Stimulated activated CD4-positive, alpha-beta T cell treated with anti-CD3 and anti-CD28 coated beads, Interleukin-2, amount 100 ng/mL, for 4 hours (primary cell): ENCODE results near the gene GMCL2.

ENCODE experiments used
- DNase-seq: peaks from one replicate; pipeline ENCODE4 v3.0.0-alpha.2; 2020; ENCODE audit warnings: low read depth

GMCL2 gene

GRCh38 chr5:178180141-178180863, 6.9 kb downstream of the GMCL2 start:
- no peak for DNase-seq

GRCh38 chr5:178177569-178177968, 9.6 kb downstream of the GMCL2 start:
- no peak for DNase-seq

DNA sequence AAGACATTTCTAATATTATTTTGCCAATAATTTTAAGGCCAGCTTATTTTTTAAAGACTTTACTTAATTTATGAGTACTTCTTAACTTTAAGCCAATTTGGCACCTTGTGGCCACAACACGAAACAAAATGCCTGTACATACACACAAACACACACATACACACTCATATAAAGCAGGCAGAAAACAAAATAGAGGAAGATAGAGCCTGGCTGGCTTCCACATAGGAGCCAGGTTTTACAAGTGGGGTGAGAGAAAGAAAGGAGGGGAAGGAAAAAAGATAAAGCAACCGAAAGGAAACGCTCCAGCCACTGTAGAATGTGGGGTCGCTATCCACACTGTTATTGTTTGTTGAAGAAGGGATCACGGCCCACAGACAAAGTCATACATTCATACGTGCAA, 10.4 kb downstream of the GMCL2 start:
- DNase-seq = no peak

DNA sequence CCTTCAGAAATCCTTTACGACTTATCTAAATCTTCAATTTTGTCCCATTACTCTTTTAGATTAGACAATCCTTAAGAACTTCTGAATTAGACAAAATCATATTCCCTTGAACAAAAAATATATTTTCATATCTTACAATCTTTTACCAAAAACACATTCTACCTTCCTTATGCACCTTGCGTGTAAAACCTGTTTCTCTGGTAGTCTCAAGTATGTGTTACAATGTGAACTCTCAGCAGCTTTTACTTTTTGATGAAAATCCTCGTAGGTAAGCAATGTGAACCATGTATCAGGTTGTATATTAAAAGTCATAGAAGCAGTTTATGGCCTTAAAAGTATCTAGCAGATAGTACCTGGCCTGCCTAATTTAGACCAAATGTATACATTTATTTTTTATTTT, 12.7 kb downstream of the GMCL2 start:
- DNase-seq = no peak

- DNase-seq = no peak
Observed at GRCh38 chr5:178170455-178170854, 16.7 kb downstream of the GMCL2 start.

GRCh38 chr5:178165581-178165980, 21.6 kb downstream of the GMCL2 start:
- DNase-seq = no peak

DNA sequence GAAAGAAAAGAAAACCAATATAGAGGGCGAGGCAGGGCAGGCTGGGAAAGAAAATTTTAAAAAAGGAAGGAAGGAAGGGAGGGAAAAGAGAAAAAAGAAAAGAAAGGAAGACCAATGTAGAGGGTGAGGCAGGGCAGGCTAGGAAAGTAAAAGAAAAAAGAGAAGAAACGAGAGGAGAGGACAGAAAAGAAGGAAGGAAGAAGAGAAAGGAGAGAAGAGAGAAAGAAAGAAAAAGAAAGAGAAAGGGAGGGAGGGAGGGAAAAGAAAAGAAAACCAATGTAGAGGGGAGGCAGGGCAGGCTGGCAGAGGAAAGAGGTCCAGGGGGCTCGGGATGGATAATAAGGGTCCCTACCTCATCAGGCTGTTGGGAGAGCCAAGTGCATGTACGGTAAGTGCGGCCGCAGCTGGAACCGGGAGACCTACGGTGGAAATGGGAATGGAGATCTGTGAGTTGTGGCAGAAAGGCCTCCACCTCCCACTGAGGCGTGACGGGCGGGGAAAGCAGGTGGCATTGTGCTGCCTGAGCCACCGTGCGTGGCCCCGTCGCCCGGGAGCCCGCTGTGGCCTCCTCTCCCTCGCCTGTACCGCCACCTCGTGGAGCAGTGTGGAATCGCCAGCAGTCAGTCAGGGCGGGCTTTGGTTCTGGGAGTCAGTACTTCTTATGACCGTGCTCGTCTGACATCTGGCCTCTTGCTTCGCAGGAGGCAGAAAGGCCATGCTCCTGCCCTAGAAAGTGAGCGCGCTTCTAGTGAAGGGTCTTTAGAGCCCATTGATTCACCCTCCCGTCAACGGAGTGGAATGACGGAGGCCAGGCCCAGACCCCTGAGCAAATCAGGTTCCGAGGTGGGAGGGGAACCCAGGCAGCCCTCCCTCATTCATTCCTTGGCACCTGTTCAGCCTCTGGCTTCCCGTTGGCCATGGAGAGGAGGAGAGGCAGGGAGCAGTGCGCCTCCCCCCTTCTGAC, 23.1 kb downstream of the GMCL2 start:
- peak; percentile 87 for DNase-seq

- DNase-seq = no peak
Observed at GRCh38 chr5:178162481-178162880, 24.7 kb downstream of the GMCL2 start.

DNA sequence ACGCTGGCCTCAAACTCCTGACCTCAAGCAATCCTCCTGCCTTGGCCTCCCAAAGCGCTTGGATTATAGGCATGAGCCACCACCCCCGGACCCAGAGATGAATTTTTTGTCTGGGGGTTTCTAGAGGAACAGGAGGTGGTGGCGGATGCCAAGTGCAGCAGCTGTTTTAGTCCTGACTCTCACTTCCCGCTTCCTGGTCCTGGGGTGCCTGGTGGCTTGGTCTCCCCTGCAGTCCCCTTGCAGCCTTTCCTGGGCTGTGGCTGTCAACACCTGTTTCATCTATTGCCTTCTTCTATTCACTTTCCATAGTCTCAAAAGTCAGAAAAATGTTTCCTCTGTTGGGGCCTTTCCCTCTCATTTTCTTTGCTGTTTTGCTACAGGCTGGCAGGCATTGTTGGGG, 27.0 kb downstream of the GMCL2 start:
- DNase-seq = no peak

GRCh38 chr5:178155065-178155464, 32.1 kb downstream of the GMCL2 start:
- DNase-seq = no peak

DNA sequence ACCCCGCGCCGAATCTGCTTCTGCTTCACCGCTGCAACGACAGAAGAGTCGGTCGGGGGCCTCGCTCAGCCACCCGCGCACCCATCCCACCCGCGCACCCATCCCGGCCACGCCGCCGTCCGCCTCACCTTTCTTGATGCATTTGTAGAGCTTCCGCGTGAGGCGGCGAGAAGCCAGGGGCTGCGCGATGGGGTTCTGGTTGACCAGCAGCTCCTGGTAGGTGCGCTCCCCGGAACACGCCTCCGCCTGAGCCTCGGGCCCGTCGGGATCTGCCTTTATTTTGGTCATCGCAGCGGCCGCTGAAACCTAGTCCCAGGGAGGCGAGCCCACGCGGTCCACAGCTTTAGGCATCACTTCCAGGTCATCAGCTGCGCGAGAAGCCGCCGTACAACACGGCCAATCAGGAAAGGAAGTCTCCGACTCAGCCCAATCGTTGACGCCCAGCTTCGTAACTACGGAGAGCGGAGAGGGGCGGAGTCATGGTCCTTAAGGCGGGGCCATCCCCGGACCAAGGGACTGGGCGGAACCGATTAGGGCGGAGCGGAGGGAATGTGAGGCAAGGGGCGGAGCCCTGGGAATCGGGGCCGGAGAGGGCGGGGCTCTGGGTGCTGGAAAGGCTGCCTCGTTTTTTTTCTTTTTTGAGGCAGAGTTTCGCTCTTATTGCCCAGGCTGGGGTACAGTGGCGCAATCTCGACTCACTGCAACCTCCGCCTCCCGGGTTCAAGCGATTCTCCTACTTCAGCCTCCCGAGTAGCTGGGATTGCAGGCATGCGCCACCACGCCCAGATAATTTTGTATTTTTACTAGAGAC, 33.4 kb downstream of the GMCL2 start, which contains the start of gene NHP2:
NHP2 (minus strand) TSS at position 356 of the 811 bp plus-strand sequence; CDS start at position 288, 68 bp downstream.
- peak; percentile 96 for DNase-seq

DNA sequence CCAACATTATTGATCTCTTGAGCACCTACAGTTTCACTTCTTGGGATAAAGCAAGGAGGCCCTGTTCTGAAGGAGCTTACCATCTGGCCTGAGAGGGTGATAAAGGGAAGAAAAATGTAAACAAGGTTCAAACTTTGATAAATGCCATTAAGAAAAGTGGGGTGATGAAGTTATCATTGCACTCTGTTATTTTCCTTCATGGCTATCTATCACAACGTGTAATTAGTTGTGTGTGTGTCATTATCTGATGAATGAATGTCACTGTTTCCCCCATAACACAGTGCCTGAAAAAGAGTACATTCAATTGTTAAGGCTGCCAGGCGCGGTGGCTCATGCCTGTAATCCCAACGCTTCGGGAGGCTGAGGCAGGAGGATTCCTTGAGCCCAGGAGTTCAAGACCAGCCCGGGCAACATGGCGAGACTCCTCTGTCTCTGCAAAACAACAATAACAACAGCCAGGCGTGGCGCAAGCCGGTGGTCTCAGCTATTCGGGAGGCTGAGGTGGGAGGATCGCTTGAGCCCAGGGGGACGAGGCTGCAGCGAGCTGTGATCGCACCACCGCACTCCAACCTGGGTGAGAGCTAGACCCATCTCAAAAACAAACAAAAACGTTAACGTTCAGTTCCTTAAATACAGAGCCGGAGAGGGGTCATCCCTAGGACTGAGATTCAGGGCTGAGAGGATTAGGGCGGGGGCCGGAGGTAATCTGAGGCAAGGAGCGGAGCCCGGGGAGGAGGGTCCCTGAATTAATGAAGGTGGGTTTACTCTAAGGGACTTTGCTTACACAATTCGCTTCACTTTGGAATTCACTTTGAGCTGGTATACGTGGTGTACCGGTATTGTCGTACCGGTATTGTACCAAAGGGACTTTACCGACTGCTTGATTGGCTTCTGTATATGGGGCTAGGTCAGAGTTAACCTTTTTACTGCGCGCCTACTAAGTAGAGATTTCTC, 34.4 kb downstream of the GMCL2 start:
- DNase-seq = no peak

- DNase-seq = no peak
Observed at GRCh38 chr5:178150977-178151734, 36.0 kb downstream of the GMCL2 start.

GRCh38 chr5:178149199-178149932, 37.8 kb downstream of the GMCL2 start:
- DNase-seq = no peak

- DNase-seq = no peak
Observed at GRCh38 chr5:178147406-178147805, 39.8 kb downstream of the GMCL2 start.

DNA sequence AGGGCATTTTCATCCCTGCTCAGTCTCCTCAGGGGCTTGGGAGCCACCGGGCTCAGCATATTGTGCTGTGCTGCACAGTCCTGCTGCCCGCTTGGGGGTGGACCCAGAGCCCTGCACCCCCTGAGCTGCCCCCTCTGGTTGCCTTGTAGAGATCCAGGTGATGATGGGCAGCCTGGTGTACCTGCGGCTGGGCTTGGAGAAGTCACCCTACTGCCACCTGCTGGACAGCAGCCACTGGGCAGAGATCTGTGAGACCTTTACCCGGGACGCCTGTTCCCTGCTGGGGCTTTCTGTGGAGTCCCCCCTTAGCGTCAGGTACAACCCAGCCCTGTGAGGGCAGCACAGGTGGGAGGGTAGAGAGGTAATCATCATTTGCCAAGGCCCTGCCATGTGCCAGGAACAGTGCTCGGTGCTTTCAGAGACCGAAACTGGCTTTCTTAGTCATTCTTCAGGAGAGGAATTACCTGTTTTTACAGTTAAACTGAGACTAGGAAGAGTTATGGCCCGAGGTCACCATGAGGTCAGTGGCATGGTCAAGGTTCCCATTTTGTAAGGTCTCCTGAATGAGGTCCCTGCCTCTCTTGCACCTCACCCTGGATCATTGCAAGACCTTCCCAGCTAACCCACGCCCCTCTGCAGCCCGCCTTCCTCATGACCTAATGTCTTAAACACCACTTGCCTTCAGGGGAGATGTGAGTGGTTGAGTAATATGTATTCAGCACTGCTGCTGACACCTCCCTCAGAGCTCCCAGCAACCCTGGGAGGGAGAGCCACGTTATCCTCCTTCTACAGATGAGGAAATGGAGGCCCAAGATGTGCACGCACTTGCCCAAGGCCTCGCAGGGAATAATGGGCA, 41.0 kb downstream of the GMCL2 start:
- peak; percentile 59 for DNase-seq

GRCh38 chr5:178143901-178144300, 43.3 kb downstream of the GMCL2 start:
- DNase-seq = no peak

GRCh38 chr5:178143246-178143645, 43.9 kb downstream of the GMCL2 start:
- DNase-seq = no peak

DNA sequence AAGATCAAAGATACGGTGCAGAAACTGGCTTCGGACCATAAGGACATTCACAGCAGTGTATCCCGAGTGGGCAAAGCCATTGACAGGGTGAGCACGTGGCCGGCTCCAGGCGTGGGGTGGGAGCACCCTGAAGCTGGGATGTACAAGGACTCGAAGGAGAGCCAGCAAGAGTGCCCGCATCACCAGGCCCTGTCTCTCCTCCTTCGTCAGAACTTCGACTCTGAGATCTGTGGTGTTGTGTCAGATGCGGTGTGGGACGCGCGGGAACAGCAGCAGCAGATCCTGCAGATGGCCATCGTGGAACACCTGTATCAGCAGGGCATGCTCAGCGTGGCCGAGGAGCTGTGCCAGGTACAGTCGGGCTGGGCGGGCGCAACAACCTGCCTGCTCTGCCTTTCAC, 44.5 kb downstream of the GMCL2 start:
- no peak for DNase-seq
